H4 (cell line): Measurements from ENCODE around the gene CDC42EP3. TPM values are rescaled to one million over a fixed set of nuclear protein-coding genes. Genes with fewer than 3 reads are reported as not detected.

Experiments
- DNase-seq: peaks from one replicate; pipeline ENCODE4 v3.0.0-alpha.2; 2015; ENCODE audit warnings: low spot score
- total RNA-seq: library from RNA; depleted of rRNA; stranded (reverse); fragments of >200 nt; shearing (Covaris generic); gene quantifications from 2 replicates; pipeline ENCODE4 v1.2.3, GENCODE V29; 2014

Gene CDC42EP3
- total RNA-seq, 1 experiment from 2014 or later, result 8.5 TPM

GRCh38 chr2:37683921-37684780 is 12.7 kb upstream of the CDC42EP3 start:
- DNase-seq, result no peak

DNA sequence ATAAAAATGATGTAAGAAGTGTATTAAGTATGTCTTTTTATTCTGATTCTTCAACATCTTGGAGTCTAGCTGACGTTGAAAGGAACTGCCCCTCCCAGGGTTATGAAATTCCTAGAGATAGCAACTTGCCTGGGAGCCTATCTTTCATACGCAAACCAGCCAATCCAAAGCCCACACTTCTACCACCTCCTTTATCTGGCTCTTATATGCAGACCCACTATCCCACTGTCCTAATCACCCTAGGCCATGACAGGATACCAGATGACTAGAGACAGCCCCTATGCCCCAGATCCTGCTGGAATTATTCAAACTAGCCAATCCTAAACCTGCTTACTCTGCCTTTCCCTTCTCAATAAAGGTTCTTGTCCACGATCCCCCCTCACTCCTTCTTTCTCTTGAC is 11.8 kb upstream of the CDC42EP3 start:
- DNase-seq, result no peak

DNA sequence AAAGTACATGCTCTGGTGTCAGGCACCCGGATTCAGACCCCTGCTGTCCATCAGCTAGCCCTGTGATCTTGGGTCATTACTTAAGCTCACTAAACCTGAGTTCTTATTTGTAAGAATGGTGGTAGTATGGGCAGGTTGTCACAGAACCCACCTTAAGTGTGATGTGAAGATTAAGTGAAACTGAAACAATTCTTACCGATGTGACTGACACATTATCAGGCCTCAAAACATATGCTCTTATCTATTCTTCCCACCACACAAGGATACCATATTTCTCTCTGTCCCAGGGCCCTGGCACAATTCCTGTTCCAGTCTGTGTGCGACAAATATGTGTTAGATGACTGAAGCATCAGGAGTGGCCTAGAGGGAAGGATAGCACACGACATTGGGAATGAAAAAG is 11.0 kb upstream of the CDC42EP3 start:
- DNase-seq, result no peak

DNA sequence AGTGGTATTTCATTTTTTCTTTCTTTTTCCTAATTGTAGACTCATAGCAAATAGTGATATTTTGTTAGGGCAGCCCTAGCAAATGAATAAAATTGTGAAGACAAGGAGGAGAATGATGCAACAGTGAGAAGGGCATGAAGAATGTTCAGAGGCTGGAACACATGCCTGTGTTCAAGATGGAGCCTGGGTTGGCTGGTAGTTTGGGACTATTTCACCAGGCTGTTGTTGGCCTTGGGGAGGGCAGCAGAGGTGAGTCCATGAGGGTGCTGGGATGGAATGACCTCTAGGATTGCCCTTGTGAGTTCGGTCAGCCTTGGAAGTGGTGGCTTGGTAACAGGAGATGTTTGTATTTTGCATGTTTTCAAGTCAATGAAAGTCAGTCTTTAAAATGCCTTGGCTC is 10.1 kb upstream of the CDC42EP3 start:
- DNase-seq, result no peak

DNA sequence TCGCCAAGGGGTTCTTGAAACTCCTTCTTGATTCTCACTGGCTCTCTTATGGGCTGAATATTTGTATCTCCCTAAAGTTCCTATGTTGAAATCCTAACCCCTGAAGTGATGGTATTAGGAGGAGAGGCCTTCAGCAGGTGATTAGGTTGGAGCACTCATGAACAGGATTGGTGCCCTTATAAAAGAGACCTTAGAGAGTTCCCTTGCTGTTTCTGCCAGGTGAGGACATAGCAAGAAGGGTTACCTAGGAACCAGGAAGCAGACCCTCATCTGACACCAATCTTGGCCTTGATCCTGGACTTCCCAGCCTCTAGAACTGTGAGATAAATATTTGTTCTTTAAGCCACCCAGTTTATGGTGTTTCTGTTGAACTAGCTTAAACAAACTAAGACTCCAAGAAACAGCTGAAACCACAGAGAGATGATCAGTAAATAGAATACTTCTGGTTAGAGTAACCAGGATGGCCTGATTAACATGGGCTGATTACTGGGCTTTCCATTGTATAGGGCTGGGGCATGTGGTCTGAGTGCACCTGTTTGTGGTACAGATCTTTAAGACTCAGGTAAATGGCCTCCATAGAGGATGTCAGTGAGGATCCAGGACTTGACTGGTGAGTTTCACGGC is 7.7 kb upstream of the CDC42EP3 start:
- DNase-seq, result no peak

- no peak for DNase-seq
Measured at GRCh38 chr2:37676274-37676673, 4.8 kb upstream of the CDC42EP3 start.

GRCh38 chr2:37674946-37675345 is 3.5 kb upstream of the CDC42EP3 start:
- DNase-seq, result no peak

- no peak for DNase-seq
Measured at GRCh38 chr2:37672870-37673184, 1.4 kb upstream of the CDC42EP3 start.

GRCh38 chr2:37672104-37672869 is 845 bp upstream of the CDC42EP3 start:
- DNase-seq, result peak; percentile 18

DNA sequence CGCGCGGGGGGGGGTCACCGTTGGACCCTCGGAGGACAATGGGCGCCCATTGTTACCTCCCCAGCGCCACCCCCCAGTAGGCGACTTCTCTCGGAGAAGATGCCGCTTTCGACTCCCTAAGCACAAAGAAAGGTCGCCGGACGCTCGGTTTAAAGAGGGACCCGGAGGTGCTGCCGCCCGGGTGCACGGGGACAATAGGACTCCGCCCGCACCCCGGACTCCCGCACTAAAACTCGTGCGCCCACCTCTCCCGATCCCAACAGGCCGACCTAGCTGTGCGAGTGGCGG is 318 bp upstream of the CDC42EP3 start:
- DNase-seq, result no peak

DNA sequence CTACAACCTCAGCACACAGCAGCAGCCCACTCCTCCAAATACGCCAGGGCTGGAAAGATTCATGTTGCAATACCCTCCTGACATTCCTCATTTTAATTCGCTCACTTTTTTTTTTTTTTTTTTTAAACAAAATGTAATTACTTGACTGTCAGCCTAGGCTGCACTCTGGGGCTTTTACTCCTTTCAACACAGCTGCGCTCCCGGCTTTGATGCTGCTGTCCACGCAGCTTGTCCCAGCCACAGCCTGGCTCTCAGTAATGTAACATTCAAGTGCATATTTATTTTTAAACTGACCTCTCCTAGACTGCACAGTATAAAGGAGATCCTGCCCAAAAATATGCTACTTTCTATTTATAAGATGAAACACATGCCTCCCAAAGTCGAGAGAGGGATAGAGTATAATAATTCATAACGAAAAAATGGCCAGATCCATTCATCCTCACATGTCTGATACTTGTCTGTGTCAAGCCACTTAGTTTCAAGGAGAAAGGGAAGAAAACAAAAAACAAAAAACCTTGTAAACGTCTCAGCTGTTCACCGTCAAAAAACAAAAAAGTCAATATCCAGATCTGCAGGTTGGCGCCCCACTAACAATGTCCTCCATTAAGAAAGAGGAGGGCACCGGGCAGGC is 949 bp downstream of the CDC42EP3 start:
- DNase-seq, result no peak

DNA sequence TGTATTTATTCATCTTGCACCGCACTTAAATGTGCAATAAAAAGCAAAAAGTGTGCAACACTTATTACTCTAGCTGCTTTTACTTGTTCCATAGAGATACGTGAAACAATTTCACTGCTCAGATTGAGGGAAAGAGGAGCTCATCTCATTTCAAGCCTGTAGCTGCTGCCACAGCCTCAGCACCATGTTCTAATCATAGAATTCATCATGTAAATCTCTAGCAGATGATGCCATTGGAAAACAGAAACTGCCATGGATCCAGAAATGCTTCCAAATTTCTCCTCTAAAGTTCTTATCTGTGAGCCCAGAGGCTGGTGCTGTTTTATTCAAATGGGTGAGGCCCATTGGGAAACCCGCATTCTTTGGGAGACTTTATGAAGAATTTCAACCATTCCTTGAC is 2.0 kb downstream of the CDC42EP3 start:
- no peak for DNase-seq

- no peak for DNase-seq
Measured at GRCh38 chr2:37667704-37668103, 3.7 kb downstream of the CDC42EP3 start.

DNA sequence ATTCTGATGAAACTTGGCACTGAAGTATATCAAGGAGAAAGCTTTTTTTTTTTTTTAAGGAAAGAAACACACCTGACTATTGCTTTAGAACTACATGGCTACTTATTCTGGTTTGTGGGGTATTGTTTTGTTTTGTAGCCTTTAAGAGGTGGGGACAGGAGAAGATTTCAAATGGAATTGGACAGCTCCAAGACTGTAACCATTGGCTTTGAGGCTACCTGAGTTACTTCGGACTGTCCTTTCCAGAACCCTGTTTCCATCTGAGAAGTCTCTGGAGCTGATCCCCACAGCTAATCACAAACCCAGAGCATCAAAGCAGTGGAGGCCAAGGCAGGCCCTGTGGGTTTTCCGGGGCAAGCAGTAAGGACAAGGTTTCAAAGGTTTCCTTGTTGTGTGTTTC is 4.7 kb downstream of the CDC42EP3 start:
- DNase-seq, result no peak

- DNase-seq, result no peak
Measured at GRCh38 chr2:37665604-37666362, 5.7 kb downstream of the CDC42EP3 start.

- DNase-seq, result no peak
Measured at GRCh38 chr2:37665043-37665442, 6.4 kb downstream of the CDC42EP3 start.

GRCh38 chr2:37664231-37664643 is 7.2 kb downstream of the CDC42EP3 start:
- DNase-seq, result no peak

DNA sequence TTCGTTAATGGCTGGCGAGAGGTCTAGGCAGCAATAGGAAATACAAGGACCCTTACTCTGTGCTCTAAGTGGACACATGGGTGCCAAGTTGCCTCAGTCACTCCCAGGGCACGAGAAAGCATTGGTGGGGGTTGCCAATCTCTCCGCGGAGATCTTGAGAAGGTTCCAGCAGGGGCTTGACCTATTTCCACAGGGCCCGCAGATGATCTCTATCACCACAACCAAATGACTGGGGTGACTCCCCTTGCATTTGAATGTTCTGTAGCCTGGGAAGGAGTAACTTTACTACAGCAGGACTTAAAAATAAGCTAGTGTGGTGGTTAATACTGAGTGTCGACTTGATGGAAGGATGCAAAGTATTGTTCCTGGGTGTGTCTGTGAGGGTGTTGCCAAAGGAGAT is 8.1 kb downstream of the CDC42EP3 start:
- no peak for DNase-seq

- DNase-seq, result no peak
Measured at GRCh38 chr2:37659723-37660122, 11.7 kb downstream of the CDC42EP3 start.

DNA sequence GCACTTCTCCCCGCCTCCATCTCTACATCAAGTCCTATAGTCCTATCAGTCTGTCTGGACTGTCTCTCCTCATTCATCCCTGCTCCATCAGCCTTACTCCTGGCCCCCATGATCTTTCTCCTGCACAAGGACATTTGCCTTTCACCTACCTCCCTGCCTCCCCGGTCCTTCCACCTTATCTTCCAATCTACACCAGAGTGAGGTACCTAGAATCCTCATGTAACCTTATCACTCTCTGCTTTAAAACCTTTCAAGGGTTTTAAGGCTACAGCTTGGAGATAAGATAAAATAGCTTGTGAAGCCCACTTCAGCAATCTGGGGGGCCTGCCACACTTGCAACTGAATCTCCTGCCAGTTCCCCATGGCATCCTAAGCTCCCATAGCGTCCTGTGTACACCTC is 12.8 kb downstream of the CDC42EP3 start:
- DNase-seq, result no peak

GRCh38 chr2:37657471-37657870 is 14.0 kb downstream of the CDC42EP3 start:
- DNase-seq, result no peak
